HG02870 (cell line): ENCODE results near the gene PRDM11.
A peak's percentile ranks its signal among the peaks of the same experiment; 100 is the strongest.

ENCODE experiments used
- ATAC-seq: cut with Tn5 transposase; IDR thresholded peaks from one replicate; pipeline ENCODE4 v1.9.1; 2021; ENCODE audit warnings: mild to moderate bottlenecking, moderate library complexity; ENCODE audit not compliant: unreplicated experiment

The PRDM11 gene

DNA sequence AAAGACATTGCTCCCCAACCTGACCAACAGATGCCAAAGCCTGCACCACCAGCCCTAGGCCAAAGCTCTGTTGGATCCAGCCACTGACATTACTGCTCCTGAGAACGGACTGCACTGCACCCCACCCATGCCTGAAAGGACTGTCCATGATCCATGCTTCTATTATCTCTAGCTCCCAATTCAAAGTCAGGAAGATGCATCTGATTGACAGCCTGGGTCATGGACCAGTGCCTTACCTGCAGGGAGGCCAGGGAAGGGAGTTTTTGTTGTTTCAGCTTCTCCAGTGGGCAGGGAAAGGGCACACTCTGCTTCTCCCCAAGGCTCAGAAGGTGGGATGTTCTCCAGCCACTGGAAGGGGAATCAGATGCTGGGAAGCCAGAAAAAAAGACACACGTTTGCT is 4.8 kb upstream of the PRDM11 start:
- ATAC-seq, result no peak

GRCh38 chr11:45142241-45143055 is 4.0 kb upstream of the PRDM11 start:
- no peak for ATAC-seq

- ATAC-seq, result no peak
Observed at GRCh38 chr11:45143494-45143893, 2.9 kb upstream of the PRDM11 start.

DNA sequence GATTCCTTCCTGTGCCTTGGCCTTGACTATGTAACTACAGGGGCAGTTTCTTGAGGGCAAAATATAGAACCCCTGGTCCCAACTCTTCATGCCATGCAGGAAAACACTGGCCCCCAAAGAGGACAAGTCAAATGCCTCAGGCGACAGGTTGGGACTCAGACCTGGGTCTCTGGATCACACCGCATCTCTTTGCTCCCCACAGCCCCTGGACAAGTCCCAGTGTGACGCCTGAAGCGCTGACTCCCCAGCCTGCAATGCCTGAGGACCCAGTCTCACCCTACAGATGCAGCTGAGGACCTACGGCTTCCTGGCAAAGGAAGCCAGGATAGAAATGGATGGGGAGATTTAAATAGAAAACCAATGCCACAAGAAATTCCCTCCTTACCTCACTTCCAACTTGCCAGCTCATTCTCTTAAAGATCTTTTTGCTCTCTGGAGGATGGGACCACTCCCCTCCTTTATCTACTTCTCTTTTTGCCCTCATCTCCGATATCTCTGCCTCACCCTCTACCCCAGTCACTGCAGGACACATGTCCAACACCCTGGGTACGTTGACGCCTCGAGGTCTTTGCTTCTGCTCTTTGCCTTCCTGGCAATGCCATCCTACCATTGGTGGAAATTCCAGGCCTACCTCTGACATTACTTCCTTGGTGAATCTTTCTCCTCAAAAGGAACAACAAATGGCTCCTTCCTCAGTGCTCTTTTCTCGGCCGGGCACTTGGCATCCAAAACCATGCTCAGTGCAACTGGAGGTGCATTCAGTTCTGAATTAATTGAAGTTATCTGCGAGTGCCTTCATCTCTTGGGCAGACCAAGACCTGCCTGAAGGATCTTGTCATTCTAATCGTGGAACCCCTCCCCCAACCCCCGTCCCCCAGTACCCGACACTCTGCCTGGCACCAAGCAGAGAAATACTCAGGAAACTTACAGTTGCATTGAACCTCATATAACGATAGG is 2.0 kb upstream of the PRDM11 start:
- ATAC-seq, result no peak

- no peak for ATAC-seq
Observed at GRCh38 chr11:45145083-45145378, 1.4 kb upstream of the PRDM11 start.

- no peak for ATAC-seq
Observed at GRCh38 chr11:45145379-45146071, 914 bp upstream of the PRDM11 start.

GRCh38 chr11:45147017-45147728 is 734 bp downstream of the PRDM11 start:
- ATAC-seq, result peak; percentile 97

DNA sequence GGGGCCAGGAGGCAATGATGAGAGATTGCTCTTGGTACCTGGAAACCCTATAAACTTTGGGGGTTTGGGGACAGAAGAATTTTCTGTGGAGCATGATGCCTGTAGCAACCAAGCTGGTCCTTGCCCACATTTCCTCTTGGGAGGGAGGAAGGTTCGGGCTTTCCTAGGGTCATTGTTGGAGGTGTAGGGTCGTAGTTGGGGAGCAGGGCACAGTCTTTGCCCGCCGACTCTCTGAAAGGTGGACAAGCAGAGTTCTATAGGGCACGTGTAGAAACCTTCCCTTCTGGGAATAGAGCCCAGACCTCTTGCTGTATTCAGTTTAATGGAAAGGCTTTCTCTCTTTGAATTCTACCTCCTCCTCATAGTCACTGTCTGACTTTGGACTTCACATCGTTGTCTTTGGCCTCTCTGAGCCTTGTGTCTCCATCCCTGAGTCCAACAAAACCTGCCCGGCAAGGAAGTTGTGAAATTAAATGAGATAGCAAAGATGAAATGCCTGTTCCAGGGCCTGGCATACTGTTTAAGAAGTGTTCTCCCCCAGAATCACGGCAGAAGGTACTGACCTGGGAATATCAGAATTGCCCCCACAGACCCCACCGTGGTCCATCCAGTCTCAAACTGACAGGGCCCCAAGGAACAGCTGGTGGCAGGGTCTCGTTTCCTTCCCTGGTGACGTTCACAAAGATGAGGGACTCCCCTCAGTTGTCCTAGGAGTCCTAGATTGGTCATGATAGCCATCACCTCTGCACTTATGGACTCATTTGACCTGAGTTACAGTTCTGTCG is 1.6 kb downstream of the PRDM11 start:
- no peak for ATAC-seq

GRCh38 chr11:45149483-45150056 is 3.1 kb downstream of the PRDM11 start:
- ATAC-seq, result no peak

- ATAC-seq, result no peak
Observed at GRCh38 chr11:45150301-45150700, 3.9 kb downstream of the PRDM11 start.

- no peak for ATAC-seq
Observed at GRCh38 chr11:45150943-45151342, 4.5 kb downstream of the PRDM11 start.

DNA sequence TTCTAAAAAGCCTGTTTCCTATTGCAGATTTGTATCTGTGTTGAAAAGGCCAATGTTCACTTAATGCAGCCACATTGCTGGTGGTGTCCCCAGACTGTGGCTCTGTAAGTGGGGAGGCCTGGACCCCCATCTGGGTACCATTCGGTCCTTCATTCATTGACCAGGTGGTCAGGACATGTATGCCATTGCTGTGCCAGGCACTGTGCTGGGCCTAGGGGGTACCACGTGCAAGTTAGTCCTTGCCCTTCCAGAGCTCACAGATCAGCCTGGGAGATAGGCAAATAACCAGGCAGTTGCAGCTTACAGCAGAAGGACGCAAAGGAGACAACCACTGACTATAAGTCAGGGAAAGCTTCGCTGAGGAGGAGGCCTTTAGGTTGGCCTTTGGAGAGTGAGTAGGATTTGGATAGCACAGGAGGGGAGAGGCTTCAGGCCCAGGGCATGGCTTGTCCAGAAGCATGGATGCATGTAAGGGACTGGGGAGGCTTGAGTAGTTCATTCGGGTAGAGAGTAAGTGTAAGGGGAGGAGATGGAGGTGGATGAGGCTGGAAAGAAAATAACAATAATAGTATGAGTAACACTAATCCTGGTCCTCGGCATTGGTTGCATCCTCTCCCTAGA is 5.0 kb downstream of the PRDM11 start:
- no peak for ATAC-seq

DNA sequence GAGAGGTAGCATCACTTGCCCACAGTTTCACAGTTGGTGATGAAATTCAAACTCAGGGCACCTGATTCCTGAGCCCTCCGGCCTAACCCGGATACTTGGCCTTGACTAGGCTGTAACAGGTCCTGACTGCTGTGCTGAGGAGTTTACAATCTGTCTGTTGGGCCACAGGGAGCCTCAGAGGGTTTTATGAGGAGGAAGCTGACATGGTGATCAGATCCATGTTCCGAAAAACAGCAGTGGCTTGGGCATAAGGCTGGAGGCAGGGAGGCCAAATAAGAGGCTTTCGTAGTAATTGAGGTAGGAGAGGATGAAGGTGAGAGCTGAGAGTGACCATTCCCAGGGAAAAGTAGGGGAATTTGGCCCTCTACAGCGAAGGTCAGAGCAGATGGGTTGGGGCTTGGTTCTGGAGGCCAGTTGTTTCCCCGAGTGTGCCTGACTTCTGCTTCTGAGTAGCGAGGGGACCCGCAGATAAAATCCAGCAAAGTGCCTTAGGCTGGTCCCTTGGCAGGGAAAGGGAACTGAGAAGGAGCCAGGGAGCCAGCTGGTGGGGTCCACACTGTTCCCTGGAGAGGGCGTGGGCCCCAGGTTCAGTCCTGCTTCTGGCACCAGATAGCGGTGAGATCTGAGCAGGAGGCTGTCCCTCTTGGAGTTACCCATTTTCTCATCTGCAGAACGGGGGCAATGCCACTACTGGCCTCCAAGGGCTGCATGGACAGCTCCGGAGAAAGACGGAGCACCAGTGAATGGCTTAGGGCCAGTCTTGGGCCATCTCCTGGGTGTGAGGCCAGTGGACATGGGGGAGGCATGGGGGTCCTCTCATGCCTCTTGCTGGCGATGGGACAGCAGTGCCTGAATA is 6.5 kb downstream of the PRDM11 start:
- no peak for ATAC-seq

- ATAC-seq, result no peak
Observed at GRCh38 chr11:45154276-45154675, 7.8 kb downstream of the PRDM11 start.

DNA sequence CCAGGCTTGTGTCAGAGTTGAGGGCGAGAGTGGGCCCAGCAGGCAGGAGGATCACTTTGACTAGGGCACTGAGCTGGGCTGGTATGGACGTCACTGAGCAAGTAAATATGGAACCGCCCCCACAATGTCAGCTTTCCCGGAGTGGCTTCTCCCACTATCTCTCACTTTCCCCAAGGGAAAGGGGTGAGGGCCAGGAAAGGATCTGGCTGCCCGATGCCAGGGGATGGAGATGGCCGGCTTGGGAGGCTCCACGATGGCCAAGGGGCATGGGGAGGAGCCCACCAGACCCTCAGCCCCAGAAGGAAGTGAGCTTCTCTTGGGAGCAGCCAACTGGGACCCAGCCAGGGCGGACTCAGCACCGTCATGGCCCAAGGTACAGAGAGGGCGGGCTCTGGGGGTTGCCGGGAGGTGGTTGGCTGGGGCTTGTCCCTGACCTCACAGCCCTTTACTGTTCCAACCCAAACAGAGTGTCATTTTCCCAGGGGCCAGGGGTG is 8.7 kb downstream of the PRDM11 start:
- ATAC-seq, result no peak

- ATAC-seq, result no peak
Observed at GRCh38 chr11:45155627-45156180, 9.3 kb downstream of the PRDM11 start.

GRCh38 chr11:45156201-45156600 is 9.8 kb downstream of the PRDM11 start:
- no peak for ATAC-seq

DNA sequence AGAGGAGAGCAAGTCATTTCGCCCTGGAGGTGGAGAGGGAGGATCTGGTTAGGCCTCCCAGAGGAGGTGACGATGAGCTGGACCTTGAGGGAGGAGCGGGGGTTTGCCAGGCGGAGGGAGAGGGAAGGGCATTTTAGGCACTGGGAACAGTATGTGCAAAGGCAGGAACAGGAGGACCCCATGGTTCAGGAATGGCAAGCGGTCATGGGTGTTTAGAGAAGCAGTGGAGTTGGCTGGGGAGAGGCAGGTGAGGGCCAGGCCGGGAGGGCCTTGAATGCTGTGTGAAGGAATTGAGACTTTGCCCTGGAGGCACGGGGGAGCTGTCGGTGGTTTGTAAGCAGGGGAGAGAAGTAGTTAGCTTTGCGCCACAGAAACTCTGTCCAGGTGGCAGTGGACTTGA is 10.3 kb downstream of the PRDM11 start:
- ATAC-seq, result no peak
